ENCODE measurements around the gene ZNF429. TPM values are rescaled to one million over a fixed set of nuclear protein-coding genes. Genes with fewer than 3 reads are reported as not detected.

ZNF429 gene
- polyA plus RNA-seq, 1 donor (not counting 4 experiments of a cell fraction or from before 2014, with no cell fraction given), result 4.4 TPM

GRCh38 chr19:21580818-21581217 is 75.4 kb downstream of the ZNF429 start:
- no peak overlapping the region for H3K4me3 ChIP-seq (ENCODE audit: control insufficient read depth in 2 of 3, extremely low read depth in 1 of 3, insufficient read depth in 2 of 3, low read depth in 1 of 3, low read length in 3 of 3)

GRCh38 chr19:21581646-21582240 is 76.3 kb downstream of the ZNF429 start:
- peaks cover 18% of the 10 kb centered on the region for H3K9me3 ChIP-seq (ENCODE audit: control insufficient read depth, low read depth, low read length)

More at GRCh38 chr19:21580818-21581217, 75.4 kb downstream of the ZNF429 start:
- Histone ChIP-seq H3K4me2 (ENCODE audit: control insufficient read depth, extremely low read depth, insufficient read depth, low read depth, low read length) (no peak overlapping the region), H3K4me1 (ENCODE audit: control insufficient read depth, extremely low read depth, insufficient read depth, low read length) (no peaks in the 10 kb centered on the region), H3K27me3 (ENCODE audit: control insufficient read depth, extremely low read depth, insufficient read depth, low read length) (no peaks in the 10 kb centered on the region), H3K9ac (ENCODE audit: control insufficient read depth, extremely low read depth, insufficient read depth, low read length) (no peak overlapping the region), H3K27ac (ENCODE audit: control insufficient read depth, insufficient read depth, low read length) (no peak overlapping the region), H3K9me1 (ENCODE audit: control insufficient read depth, extremely low read depth, insufficient read depth, low read length) (no peaks in the 10 kb centered on the region), H3K79me2 (ENCODE audit: control insufficient read depth, insufficient read depth, low read length) (no peaks in the 10 kb centered on the region), H3K9me3 (ENCODE audit: control insufficient read depth, low read depth, low read length) (peaks cover 17% of the 10 kb centered on the region), H2AFZ (ENCODE audit: control insufficient read depth, low read length) (no peak overlapping the region), H4K20me1 (ENCODE audit: control insufficient read depth, extremely low read depth, insufficient read depth, low read length) (no peaks in the 10 kb centered on the region), H3K36me3 (ENCODE audit: control insufficient read depth in 2 of 2, extremely low read depth in 1 of 2, insufficient read depth in 2 of 2, low read length in 2 of 2) (no peaks in the 10 kb centered on the region)
- no peak for TF ChIP-seq EZH2 (IDR thresholded peaks at IDR 0.05; ENCODE audit: low read length)
- TF ChIP-seq CTCF (optimal IDR thresholded peaks at IDR 0.05 in 1 of 3, IDR thresholded peaks at IDR 0.05 in 1 of 3, conservative IDR thresholded peaks at IDR 0.05 in 1 of 3; ENCODE audit: extremely low read depth in 1 of 3, insufficient read depth in 2 of 3, low read length in 3 of 3), result no peak
- dilution Hi-C loops (cut with MboI; ENCODE audit: extremely low pct_ligation_motif_present, low sequenced_read_pairs), result no loop called here
- DNase-seq (ENCODE audit: low read depth, low spot score) (no peak), FAIRE-seq (no peak)

More at GRCh38 chr19:21581646-21582240, 76.3 kb downstream of the ZNF429 start:
- Histone ChIP-seq H3K36me3 (ENCODE audit: control insufficient read depth in 2 of 2, extremely low read depth in 1 of 2, insufficient read depth in 2 of 2, low read length in 2 of 2) (no peaks in the 10 kb centered on the region), H3K4me2 (ENCODE audit: control insufficient read depth, extremely low read depth, insufficient read depth, low read depth, low read length) (no peak overlapping the region), H3K9ac (ENCODE audit: control insufficient read depth, extremely low read depth, insufficient read depth, low read length) (no peak overlapping the region), H3K79me2 (ENCODE audit: control insufficient read depth, insufficient read depth, low read length) (no peaks in the 10 kb centered on the region), H3K9me1 (ENCODE audit: control insufficient read depth, extremely low read depth, insufficient read depth, low read length) (no peaks in the 10 kb centered on the region), H3K4me1 (ENCODE audit: control insufficient read depth, extremely low read depth, insufficient read depth, low read length) (no peaks in the 10 kb centered on the region), H3K4me3 (ENCODE audit: control insufficient read depth in 2 of 3, extremely low read depth in 1 of 3, insufficient read depth in 2 of 3, low read depth in 1 of 3, low read length in 3 of 3) (no peak overlapping the region), H3K27ac (ENCODE audit: control insufficient read depth, insufficient read depth, low read length) (no peak overlapping the region), H4K20me1 (ENCODE audit: control insufficient read depth, extremely low read depth, insufficient read depth, low read length) (no peaks in the 10 kb centered on the region), H3K27me3 (ENCODE audit: control insufficient read depth, extremely low read depth, insufficient read depth, low read length) (no peaks in the 10 kb centered on the region), H2AFZ (ENCODE audit: control insufficient read depth, low read length) (no peak overlapping the region)
- TF ChIP-seq EZH2 (IDR thresholded peaks at IDR 0.05; ENCODE audit: low read length), result no peak
- TF ChIP-seq CTCF (optimal IDR thresholded peaks at IDR 0.05 in 1 of 3, IDR thresholded peaks at IDR 0.05 in 1 of 3, conservative IDR thresholded peaks at IDR 0.05 in 1 of 3; ENCODE audit: extremely low read depth in 1 of 3, insufficient read depth in 2 of 3, low read length in 3 of 3), result no peak
- no peak for FAIRE-seq
- dilution Hi-C loops (cut with MboI; ENCODE audit: extremely low pct_ligation_motif_present, low sequenced_read_pairs), result no loop called here
- DNase-seq (ENCODE audit: low read depth, low spot score), result no peak

Measured in keratinocyte (primary cell).